G401 (cell line): ENCODE data around the gene GSG1L. TPM values are rescaled to one million over a fixed set of nuclear protein-coding genes. Genes with fewer than 3 reads are reported as not detected.
"Not testable (repeated sequence)": the region's sequence is repeated elsewhere in the genome, so short reads cannot be mapped to it uniquely, and the experiment has no call there.

ENCODE experiments used
- DNase-seq: peaks from one replicate; pipeline ENCODE4 v3.0.0-alpha.2; 2015; ENCODE audit warnings: low spot score
- in situ Hi-C: cut with HindIII; loops from 2 replicates; pipeline ENCODE4 v1.10.0; 2016; ENCODE audit warnings: low sequenced_read_pairs, mixed read lengths
- total RNA-seq: library from RNA; depleted of rRNA; stranded (reverse); fragments of >200 nt; shearing (Covaris generic); gene quantifications from 2 replicates; pipeline ENCODE4 v1.2.3, GENCODE V29; 2014; rRNA removed

GSG1L gene
- total RNA-seq, 1 experiment from 2014 or later = not detected

DNA sequence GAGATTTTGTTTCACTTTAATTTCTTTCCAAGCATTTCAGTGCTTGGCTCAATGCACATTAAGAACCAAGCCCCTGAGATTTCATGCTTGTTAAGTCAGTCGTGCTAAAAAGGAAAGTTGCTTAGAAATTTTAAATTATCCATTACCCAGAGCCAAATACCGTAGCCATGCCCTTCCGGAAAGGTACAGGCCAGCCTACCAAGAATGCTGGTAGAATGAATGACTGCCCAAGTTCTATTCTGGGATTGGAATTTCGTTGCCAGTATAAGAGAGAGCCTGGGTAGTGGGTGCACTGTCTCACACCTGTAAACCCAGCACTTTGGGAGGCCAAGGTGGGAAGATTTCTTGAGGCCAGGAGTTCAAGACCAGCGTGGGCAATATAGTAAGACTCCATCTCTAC, 319.6 kb downstream of the GSG1L start:
- no peak for DNase-seq
- in situ Hi-C loops = no loop called here

GRCh38 chr16:27743001-27743400, 320.5 kb downstream of the GSG1L start:
- in situ Hi-C loops, DNase-seq: not testable (repeated sequence)

DNA sequence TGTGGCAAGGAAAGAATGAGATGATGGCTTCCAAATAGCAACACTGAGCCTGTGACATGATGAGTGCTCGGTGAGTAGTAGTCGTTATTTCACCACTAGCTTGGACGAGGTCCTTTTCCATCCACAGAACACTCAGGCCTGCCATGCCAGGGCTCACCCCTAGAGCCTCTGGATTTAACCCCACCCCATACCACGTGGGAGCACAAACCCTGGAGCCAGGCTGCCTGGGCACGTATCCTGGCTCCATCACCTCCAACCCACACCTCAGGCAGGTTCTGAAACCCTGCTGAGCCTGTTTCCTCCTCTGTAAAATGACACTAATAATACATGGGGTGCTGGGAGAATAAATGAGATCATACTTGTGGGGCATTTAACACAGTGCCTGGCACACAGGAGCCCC, 321.2 kb downstream of the GSG1L start:
- in situ Hi-C loops = no loop called here

GRCh38 chr16:27740496-27741201, 322.9 kb downstream of the GSG1L start:
- no peak for DNase-seq
- in situ Hi-C loops = no loop called here

More for the DNA sequence above, 321.2 kb downstream of the GSG1L start:
- DNase-seq = no peak

- in situ Hi-C loops = no loop called here
- no peak for DNase-seq
Measured at GRCh38 chr16:27739606-27740357, 323.7 kb downstream of the GSG1L start.

DNA sequence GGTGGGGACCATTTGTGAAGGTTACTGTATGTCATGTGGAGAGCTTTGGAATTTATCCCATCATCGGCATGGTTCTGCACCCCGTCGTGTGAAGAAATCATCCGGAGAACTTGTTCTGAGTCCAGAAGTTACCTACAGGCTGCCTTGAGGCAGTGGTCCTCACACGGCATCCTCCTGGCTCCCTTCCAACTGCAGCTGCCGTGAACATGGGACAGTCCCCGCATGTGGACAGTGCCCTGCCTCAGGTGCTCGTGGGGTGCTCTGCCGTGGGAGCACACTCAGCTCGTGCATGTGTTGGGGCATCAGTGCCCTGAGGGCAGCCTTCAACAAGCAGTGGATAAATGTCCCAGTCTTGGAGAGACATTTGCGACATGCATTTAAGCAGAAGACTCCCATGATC, 324.9 kb downstream of the GSG1L start:
- in situ Hi-C loops = no loop called here
- DNase-seq = no peak

Other genes starting within 250 kb of the GSG1L start
- 75.8 and 98.0 TPM in 2 replicates for gene XPO6, start 148.3 kb upstream of the GSG1L start, total RNA-seq
- 3.4 and 4.7 TPM in 2 replicates for gene SBK1, start 228.8 kb upstream of the GSG1L start, total RNA-seq